NCI-H510A treated with DMSO at 0.1 percent for 48 hours (cell line): Measurements from ENCODE around the gene ATP2A3.

ENCODE experiments used
- DNase-seq: peaks from one replicate; lab custom pipeline; 2025; lab: John Stamatoyannopoulos, UW

ATP2A3 gene

DNA sequence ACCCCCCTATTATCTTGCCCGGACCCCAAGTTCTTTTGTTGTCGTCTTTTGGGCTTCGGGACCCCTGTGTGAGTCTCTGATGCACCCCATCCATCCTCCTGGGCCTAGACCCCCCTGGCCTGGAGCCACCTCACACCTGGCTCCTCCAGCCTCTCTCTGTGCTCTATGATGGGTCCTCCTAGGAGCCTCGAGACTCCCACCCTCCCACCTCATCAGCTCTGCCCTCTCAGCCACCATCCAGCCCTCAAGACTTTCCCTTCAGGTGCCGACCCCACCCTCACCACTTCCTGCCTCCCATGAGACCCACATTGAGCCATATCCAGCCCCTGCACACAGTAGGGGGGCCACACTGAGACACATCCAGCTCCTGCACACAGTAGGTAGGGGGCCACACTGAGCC, 8.7 kb upstream of the ATP2A3 start:
- DNase-seq, result no peak

DNA sequence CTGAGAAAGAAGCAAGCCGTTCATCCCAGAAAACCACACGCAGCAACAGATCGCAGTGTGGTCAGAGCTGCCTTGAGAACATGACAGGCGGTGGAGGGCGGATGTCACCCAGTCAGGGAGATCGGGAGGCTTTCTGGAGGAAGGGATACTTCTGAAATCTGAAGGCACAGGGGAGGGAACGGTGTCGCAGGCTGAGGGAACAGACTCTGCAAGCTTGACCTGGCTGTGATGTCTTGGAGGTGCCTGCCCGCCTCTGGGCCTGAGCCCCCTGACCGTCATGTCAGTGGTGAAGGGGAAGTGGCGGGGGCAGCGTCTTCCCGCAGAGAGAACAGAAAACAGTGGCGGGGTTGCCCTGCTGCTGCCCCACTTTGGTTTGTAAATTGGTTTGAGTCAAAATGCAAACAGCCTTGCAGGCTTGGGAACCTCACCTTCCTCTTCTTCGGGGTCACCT, 8.1 kb upstream of the ATP2A3 start:
- no peak for DNase-seq

- no peak for DNase-seq
Measured at GRCh38 chr17:3970668-3971067, 6.4 kb upstream of the ATP2A3 start.

DNA sequence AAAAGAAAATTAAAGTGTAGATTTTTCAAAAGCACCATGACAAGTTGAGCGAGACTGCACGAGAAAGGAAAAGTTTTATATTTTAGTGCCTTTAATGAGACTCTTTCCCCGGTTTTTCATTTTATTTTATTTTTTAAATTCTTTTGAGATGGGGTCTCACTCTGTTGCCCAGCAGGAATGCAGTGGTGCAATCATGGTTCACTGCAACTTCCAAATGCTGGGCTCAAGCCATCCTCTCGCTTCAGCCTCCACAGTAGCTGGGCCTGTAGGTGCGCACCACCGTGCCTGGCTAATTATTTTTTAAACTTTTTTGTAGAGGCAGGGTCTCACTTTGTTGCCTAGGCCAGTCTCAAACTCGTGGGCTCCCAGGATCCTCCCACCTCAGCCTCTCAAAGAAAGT, 5.7 kb upstream of the ATP2A3 start:
- no peak for DNase-seq

DNA sequence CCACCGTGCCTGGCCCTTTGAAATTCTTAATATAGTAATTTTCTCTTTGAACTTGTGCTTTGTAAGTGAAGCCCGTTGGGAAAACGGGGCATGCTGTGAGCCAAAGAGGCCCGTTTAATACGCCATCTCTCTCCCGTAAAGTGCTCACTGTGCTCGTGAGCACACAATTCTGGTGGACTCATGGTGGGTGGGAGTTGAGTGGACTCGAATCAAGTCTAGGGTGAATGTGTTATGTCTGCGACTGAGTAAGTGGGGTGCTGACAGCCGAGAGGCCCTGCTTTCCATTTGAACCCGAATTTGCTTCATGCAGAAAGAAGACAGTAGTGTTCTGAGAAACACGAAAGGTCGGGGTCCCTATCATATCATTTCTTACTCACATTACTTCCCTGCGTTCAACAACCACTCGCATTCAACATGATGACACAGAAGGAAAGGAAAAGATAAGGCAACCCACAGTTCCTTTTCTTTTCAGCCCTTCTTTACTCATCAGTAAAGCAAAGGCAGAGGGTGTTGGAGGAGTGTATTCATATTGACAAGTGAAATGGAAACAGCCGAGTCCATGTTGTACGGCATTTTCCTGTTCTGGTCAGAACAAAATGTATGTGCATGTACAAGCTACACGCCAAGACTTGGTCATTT, 4.8 kb upstream of the ATP2A3 start:
- no peak for DNase-seq

DNA sequence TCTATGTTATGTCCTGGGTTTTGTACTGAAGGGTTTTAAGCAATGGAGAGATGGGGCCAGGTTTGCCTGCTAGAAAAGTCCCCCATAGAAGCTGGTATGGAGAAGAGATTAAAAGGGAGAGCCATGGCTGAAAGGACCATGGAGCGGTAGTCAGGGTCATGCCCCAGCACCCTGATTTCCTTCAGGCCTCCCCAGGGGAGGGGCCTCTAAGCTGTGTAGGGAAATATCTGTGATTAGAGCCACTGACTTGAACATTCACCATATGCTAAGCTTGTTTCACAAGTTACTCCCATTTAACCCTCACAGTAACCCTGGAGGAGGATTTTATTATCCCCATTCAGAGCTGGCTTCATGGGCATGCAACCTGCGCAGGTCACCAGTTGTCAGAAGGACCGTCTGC, 3.8 kb upstream of the ATP2A3 start:
- no peak for DNase-seq

- no peak for DNase-seq
Measured at GRCh38 chr17:3966720-3967363, 2.6 kb upstream of the ATP2A3 start.

DNA sequence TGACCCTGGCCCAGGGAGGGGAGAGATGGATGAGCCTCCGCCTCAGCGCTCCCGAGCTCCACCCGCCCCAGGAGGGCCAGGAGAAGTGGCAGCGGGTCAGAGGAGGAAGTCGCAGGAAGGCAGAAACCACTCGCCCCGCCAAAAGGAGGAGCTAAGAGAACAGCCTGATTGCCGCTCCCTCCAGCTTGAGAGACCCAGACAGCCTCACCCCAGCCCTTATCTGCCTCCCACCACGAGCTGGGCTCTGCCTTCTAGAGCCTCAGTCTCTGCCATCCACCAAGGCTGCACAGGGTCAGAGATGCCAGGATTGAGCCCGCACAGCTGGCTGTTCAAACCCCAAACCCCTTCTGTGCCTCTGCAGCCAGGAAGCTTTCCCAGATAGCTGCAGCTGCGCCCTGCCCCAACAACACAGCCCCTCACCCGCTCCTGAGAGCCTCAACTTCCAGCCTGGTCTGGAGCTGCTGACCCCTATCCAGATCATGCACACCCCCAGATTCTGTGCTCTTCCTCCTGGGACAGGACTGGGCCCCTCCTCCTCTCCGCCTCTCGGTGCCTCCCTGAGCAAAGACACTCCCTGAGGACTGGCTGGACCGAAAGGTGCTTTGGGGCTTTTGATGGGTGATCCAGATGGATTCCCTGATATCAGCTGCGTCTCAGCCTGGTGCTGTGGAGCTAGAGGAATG, 1.0 kb upstream of the ATP2A3 start:
- DNase-seq, result peak; percentile 93

- no peak for DNase-seq
Measured at GRCh38 chr17:3963237-3964201, 718 bp downstream of the ATP2A3 start.

- no peak for DNase-seq
Measured at GRCh38 chr17:3962965-3963236, 1.3 kb downstream of the ATP2A3 start.

DNA sequence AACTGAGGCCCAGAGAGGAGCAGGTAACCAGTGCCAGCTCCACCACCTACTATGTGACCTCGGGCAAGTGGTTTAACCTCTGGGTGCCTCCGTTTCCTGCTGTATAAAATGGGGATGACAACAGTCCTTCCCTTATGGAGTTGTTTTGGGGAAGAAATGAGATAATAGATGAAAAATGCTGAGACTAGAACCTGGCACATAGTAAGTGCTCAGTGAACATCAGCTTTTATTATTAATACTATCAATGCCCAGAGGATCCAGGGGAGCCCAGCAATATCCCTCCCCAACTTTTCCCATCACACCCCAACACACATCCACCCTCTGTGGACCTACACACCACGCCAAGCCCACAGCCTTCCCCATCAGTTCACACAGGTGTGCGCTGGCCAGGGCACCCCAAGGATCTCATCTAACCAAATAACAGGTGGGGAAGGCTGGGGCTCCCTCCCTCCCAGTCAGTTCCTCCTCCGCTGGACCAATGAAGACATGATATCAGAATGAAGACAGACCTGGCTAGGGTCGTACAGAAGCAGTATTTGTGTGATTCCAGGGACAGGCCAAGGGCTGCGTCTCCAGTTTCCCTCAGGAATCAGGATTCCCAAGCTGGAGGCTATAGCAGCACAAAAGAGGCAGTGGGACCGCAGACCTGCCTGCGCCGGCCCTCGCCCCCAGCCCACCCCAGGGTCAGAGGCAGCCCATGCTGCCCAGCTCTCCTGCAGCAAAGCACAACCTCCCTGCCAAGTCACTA, 1.8 kb downstream of the ATP2A3 start:
- DNase-seq, result no peak

DNA sequence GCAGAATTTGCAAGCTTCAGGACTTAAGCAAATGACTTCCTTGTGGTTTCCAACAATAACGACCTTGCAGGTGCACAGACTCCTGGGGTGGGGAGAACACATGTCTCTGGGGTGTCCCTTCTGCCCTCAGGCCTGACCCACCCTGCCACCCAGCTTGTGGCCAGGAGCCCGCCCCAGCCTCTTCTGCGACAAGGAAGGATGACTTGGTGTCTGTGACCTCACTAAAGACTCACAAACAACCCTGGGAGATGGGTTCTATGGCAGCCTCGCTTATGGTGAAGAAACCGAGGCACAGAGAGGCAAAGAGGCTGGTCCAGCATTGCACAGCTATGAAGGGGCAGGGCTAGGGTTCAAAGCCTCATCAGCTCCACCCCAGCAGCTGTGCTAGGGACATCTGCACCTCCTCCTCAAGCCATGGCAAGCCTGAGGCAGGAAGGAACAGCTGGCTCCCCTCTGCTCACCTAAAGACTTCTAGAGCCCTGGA, 2.6 kb downstream of the ATP2A3 start:
- DNase-seq, result peak; percentile 35

GRCh38 chr17:3960764-3961163, 3.5 kb downstream of the ATP2A3 start:
- DNase-seq, result peak; percentile 50

GRCh38 chr17:3959921-3960601, 4.2 kb downstream of the ATP2A3 start:
- DNase-seq, result peak; percentile 68

- peak; percentile 98 for DNase-seq
Measured at GRCh38 chr17:3959295-3959899, 4.8 kb downstream of the ATP2A3 start.

- no peak for DNase-seq
Measured at GRCh38 chr17:3957735-3958599, 6.3 kb downstream of the ATP2A3 start.

DNA sequence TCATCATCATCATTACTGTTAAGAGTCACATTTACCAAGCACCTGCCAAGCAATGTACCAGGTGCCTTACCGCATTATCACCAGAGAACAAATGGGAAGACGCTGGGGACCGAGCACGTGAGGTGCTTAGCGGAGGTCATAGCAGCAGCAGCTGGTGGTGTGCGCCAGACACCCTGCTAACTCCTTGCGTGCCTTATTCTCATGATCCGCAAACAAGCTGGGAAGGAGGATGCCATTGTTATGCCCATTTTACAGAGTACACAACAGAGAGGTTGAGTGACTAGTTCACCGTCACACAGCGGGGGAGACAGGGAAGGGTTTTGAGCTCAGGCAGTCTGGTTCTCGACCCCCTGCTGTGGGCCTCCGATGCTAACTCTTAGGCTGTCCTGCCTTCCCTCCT, 7.3 kb downstream of the ATP2A3 start:
- DNase-seq, result peak; percentile 49

- DNase-seq, result peak; percentile 49
Measured at GRCh38 chr17:3956327-3956957, 7.8 kb downstream of the ATP2A3 start.

- DNase-seq, result no peak
Measured at GRCh38 chr17:3955673-3955988, 8.6 kb downstream of the ATP2A3 start.
